ENCODE measurements around the gene KLRC4. TPM values are rescaled to one million over a fixed set of nuclear protein-coding genes. Genes with fewer than 3 reads are reported as not detected.

KLRC4 gene
- total and polyA plus RNA-seq, 10 of the 15 experiments (the other 5 are each of a cell fraction or from before 2014, with no cell fraction given), result 0.07 to 0.34 TPM; not detected in 8

- no peak for TF ChIP-seq ZNF592 (IDR thresholded peaks at IDR 0.05)
- TF ChIP-seq SUZ12 (IDR thresholded peaks at IDR 0.05; ENCODE audit: unreplicated experiment), result no peak
- 0 out of 2 replicates have a peak, but pooled peaks have one; percentile 23 for TF ChIP-seq RB1 (IDR thresholded peaks at IDR 0.05; ENCODE audit: borderline replicate concordance)
- no peak for TF ChIP-seq BACH1 (IDR thresholded peaks at IDR 0.05; ENCODE audit: borderline replicate concordance)
- TF ChIP-seq ATF3 (IDR thresholded peaks at IDR 0.05; ENCODE audit: borderline replicate concordance, extremely low read depth, low read depth, low read length), result no peak
- TF ChIP-seq NFXL1 (IDR thresholded peaks at IDR 0.05; ENCODE audit: borderline replicate concordance), result no peak
- no peak for TF ChIP-seq TARDBP (IDR thresholded peaks at IDR 0.05; ENCODE audit: borderline replicate concordance)
- peak; percentile 59 to 63; a peak in 3 of 4 replicates for TF ChIP-seq IKZF2 (IDR thresholded peaks at IDR 0.05)
- no peak for TF ChIP-seq ZSCAN29 (IDR thresholded peaks at IDR 0.05)
- no peak for TF ChIP-seq USF1 (IDR thresholded peaks at IDR 0.05; ENCODE audit: borderline replicate concordance, extremely low read length, insufficient read depth, low read depth, low read length)
- TF ChIP-seq ESRRA (IDR thresholded peaks at IDR 0.05; ENCODE audit: low read length), result no peak
- TF ChIP-seq RAD51 (IDR thresholded peaks at IDR 0.05), result peak; percentile 29; the same call in 1 of the 2 replicates
- TF ChIP-seq MTA2 (IDR thresholded peaks at IDR 0.05; ENCODE audit: low read depth), result peak; percentile 93
- no peak for TF ChIP-seq RFX5 (IDR thresholded peaks at IDR 0.05; ENCODE audit: low read depth, low read length)
- TF ChIP-seq POLR2AphosphoS2 (IDR thresholded peaks at IDR 0.05; ENCODE audit: low read depth, low read length), result no peak
- TF ChIP-seq FOS (IDR thresholded peaks at IDR 0.05; ENCODE audit: borderline replicate concordance, extremely low read depth, insufficient read length), result no peak
- TF ChIP-seq NFYB (IDR thresholded peaks at IDR 0.05; ENCODE audit: insufficient read depth, low read depth, low read length), result no peak
- TF ChIP-seq SMAD1 (IDR thresholded peaks at IDR 0.05; ENCODE audit: low read depth, partially characterized antibody), result peak; percentile 83
- TF ChIP-seq USF2 (IDR thresholded peaks at IDR 0.05; ENCODE audit: borderline replicate concordance, low read depth, low read length), result no peak
- TF ChIP-seq BCLAF1 (IDR thresholded peaks at IDR 0.05), result no peak
- TF ChIP-seq ZNF622 (IDR thresholded peaks at IDR 0.05), result no peak
- no peak for TF ChIP-seq POLR2A (IDR thresholded peaks at IDR 0.05; ENCODE audit: low read depth, low read length)
- TF ChIP-seq BRCA1 (IDR thresholded peaks at IDR 0.05; ENCODE audit: low read depth, low read length), result no peak
Observed at GRCh38 chr12:10392394-10392930, 17.1 kb downstream of the KLRC4 start (continued).
